Skeletal muscle tissue (tissue), 4 donors: ENCODE results near the gene GNAI3. TPM values are rescaled to one million over a fixed set of nuclear protein-coding genes. Genes with fewer than 3 reads are reported as not detected.

Experiments
- H3K27ac ChIP-seq: one replicate; pipeline ENCODE4 v1.7.0; 2013; ENCODE audit warnings: mild to moderate bottlenecking, low read depth, low read length, inconsistent platforms
- H3K27me3 ChIP-seq, 3 donors: one replicate each; pipeline ENCODE4 v1.7.0; 2013; ENCODE audit warnings: low read length in 3 of 3; ENCODE audit not compliant: control insufficient read depth in 3 of 3, insufficient read depth in 3 of 3
- H3K36me3 ChIP-seq, 3 donors: one replicate each; pipeline ENCODE4 v1.7.0; 2013; ENCODE audit warnings: low read length in 3 of 3; ENCODE audit not compliant: control insufficient read depth in 3 of 3, insufficient read depth in 3 of 3
- H3K4me1 ChIP-seq, 3 donors: one replicate each; pipeline ENCODE4 v1.7.0; 2013; ENCODE audit warnings: low read length in 3 of 3, mild to moderate bottlenecking in 3 of 3; ENCODE audit not compliant: control insufficient read depth in 3 of 3, insufficient read depth in 3 of 3
- H3K4me3 ChIP-seq, 3 donors: one replicate each; pipeline ENCODE4 v1.7.0; 2013; ENCODE audit warnings: low read length in 3 of 3
- H3K9ac ChIP-seq, 3 donors: one replicate each; pipeline ENCODE4 v1.7.0; 2013; ENCODE audit warnings: low read length in 3 of 3, mild to moderate bottlenecking in 3 of 3, moderate library complexity in 2 of 3, low read depth in 1 of 3
- H3K9me3 ChIP-seq, 3 donors: one replicate each; pipeline ENCODE4 v1.7.0; 2013; ENCODE audit warnings: low read length in 3 of 3; ENCODE audit not compliant: control insufficient read depth in 3 of 3
- total RNA-seq: library from RNA; depleted of rRNA; stranded (reverse); fragments of >200 nt; gene quantifications from one replicate; pipeline ENCODE4 v1.2.3, GENCODE V29; 2014
- donor health status: Osteomylitis.

The GNAI3 gene
- total RNA-seq, 1 donor from 2014 or later = 8.4 TPM

GRCh38 chr1:109508001-109508872 is 40.2 kb upstream of the GNAI3 start:
- peak overlapping the region; percentile 45 for H3K27ac ChIP-seq

GRCh38 chr1:109508873-109509175 is 39.6 kb upstream of the GNAI3 start:
- Histone ChIP-seq H3K9ac (peak overlapping the region; percentile 76 to 88 (median 82)), H3K27ac (peak overlapping the region; percentile 45)

More at GRCh38 chr1:109508001-109508872, 40.2 kb upstream of the GNAI3 start:
- Histone ChIP-seq H3K4me1 (peaks cover 34 to 51% (median 44%) of the 10 kb centered on the region in 3 donors), H3K4me3 (peak overlapping the region; percentile 72 to 90 (median 85)), H3K9ac (peak overlapping the region; percentile 76 to 88 (median 82)), H3K36me3 (peaks cover 13 to 19% (median 17%) of the 10 kb centered on the region in 3 donors), H3K9me3 (no peaks in the 10 kb centered on the region), H3K27me3 (no peaks in the 10 kb centered on the region)

GRCh38 chr1:109509176-109510134 is 39.0 kb upstream of the GNAI3 start, which contains the start of gene AMIGO1:
TSS of gene AMIGO1 (minus strand) at chr1:109509727. CDS start at chr1:109508912, 815 bp downstream.
- H3K4me1 ChIP-seq = peaks cover 34 to 51% (median 44%) of the 10 kb centered on the region in 3 donors
- no peaks in the 10 kb centered on the region for H3K9me3 ChIP-seq
- peak within 1 kb of the TSS; percentile 83 to 90 (median 85) for H3K4me3 ChIP-seq
- H3K9ac ChIP-seq = peak within 1 kb of the TSS; percentile 76 to 88 (median 82)
- no peaks in the 10 kb centered on the region for H3K27me3 ChIP-seq
- H3K27ac ChIP-seq = peak within 1 kb of the TSS; percentile 45
- H3K36me3 ChIP-seq = peaks cover 13 to 17% (median 16%) of the 10 kb centered on the region in 3 donors

More at GRCh38 chr1:109508873-109509175, 39.6 kb upstream of the GNAI3 start:
- peak overlapping the region; percentile 72 to 90 (median 85) for H3K4me3 ChIP-seq
- H3K9me3 ChIP-seq = no peaks in the 10 kb centered on the region
- H3K4me1 ChIP-seq = peaks cover 34 to 51% (median 44%) of the 10 kb centered on the region in 3 donors
- no peaks in the 10 kb centered on the region for H3K27me3 ChIP-seq
- peaks cover 13 to 19% (median 17%) of the 10 kb centered on the region in 3 donors for H3K36me3 ChIP-seq

- Histone ChIP-seq H3K36me3 (peaks cover 0 to under 1% (median under 1%) of the 10 kb centered on the region in 3 donors), H3K27me3 (no peaks in the 10 kb centered on the region), H3K4me3 (no peak overlapping the region), H3K4me1 (peaks cover 16 to 19% (median 16%) of the 10 kb centered on the region in 3 donors), H3K9me3 (no peaks in the 10 kb centered on the region), H3K9ac (no peak overlapping the region), H3K27ac (no peak overlapping the region)
Measured at GRCh38 chr1:109513110-109513710, 35.2 kb upstream of the GNAI3 start.

- Histone ChIP-seq H3K4me3 (no peak overlapping the region), H3K36me3 (no peaks in the 10 kb centered on the region), H3K27ac (no peak overlapping the region), H3K27me3 (no peaks in the 10 kb centered on the region), H3K9ac (no peak overlapping the region), H3K4me1 (peaks cover 5 to 6% (median 6%) of the 10 kb centered on the region in 3 donors), H3K9me3 (no peaks in the 10 kb centered on the region)
Measured at GRCh38 chr1:109514846-109515245, 33.6 kb upstream of the GNAI3 start.

- Histone ChIP-seq H3K27me3 (no peaks in the 10 kb centered on the region), H3K27ac (no peak overlapping the region), H3K36me3 (no peaks in the 10 kb centered on the region), H3K9me3 (no peaks in the 10 kb centered on the region), H3K9ac (no peak overlapping the region), H3K4me1 (peaks cover 0 to 2% (median 0%) of the 10 kb centered on the region in 3 donors), H3K4me3 (no peak overlapping the region)
Measured at GRCh38 chr1:109516872-109517271, 31.5 kb upstream of the GNAI3 start.

GRCh38 chr1:109517337-109517736 is 31.1 kb upstream of the GNAI3 start:
- Histone ChIP-seq H3K27ac (no peak overlapping the region), H3K4me1 (peaks cover 0 to 2% (median 0%) of the 10 kb centered on the region in 3 donors), H3K9ac (no peak overlapping the region), H3K36me3 (no peaks in the 10 kb centered on the region), H3K9me3 (no peaks in the 10 kb centered on the region), H3K4me3 (no peak overlapping the region), H3K27me3 (no peaks in the 10 kb centered on the region)

GRCh38 chr1:109521002-109521951 is 27.1 kb upstream of the GNAI3 start:
- no peak overlapping the region for H3K4me3 ChIP-seq
- no peaks in the 10 kb centered on the region for H3K27me3 ChIP-seq
- H3K36me3 ChIP-seq = no peaks in the 10 kb centered on the region
- H3K9ac ChIP-seq = no peak overlapping the region
- H3K27ac ChIP-seq = no peak overlapping the region
- H3K4me1 ChIP-seq = peaks cover 0 to 2% (median 0%) of the 10 kb centered on the region in 3 donors
- no peaks in the 10 kb centered on the region for H3K9me3 ChIP-seq
